ENCODE results near the gene TBC1D3D.
"Not testable (repeated sequence)": the region's sequence is repeated elsewhere in the genome, so short reads cannot be mapped to it uniquely, and the experiment has no call there.

The TBC1D3D gene

DNA sequence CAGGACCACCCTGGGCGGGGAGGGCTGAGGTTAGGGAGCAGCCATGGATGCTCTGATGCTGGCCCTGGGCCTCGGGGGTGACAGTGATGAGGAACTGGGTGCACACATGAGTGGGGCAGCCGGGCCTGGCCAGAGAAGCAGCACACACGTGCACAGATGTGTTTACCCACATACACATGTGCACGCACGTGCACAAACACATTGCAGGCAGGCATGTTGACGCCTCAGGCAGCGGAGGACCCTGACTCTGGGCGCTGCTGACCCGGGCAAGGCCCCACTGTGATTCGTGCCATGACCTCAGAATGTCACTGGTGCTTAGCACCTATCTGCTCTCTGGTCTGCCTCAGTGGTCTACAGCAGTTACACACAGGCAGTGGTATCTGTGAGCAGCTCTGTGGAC, at the start of gene TBC1D3D:
Gene TBC1D3D, plus strand, starts transcription at position 301 of the 400 bp plus-strand sequence. CDS start 1,585 bp downstream, outside the sequence.
- H2AFZ ChIP-seq (ENCODE audit: low read depth, low read length); H3K27ac ChIP-seq (ENCODE audit: low read length); DNase-seq; H3K36me3 ChIP-seq (ENCODE audit: insufficient read depth, low read length); H3K9ac ChIP-seq (ENCODE audit: low read depth, low read length); H3K4me1 ChIP-seq (ENCODE audit: insufficient read depth, low read length); ATAC-seq (ENCODE audit: insufficient read depth, low read depth); H3K27me3 ChIP-seq (ENCODE audit: insufficient read depth, low read length, poor library complexity); H3K79me2 ChIP-seq (ENCODE audit: insufficient read depth, low read length); H4K20me1 ChIP-seq (ENCODE audit: insufficient read depth, low read length); H3K4me3 ChIP-seq (ENCODE audit: low read depth in 1 of 2, low read length in 2 of 2); H3K9me3 ChIP-seq (ENCODE audit: insufficient read depth, low read length, severe bottlenecking); H3K4me2 ChIP-seq (ENCODE audit: insufficient read depth, low read length): not testable (repeated sequence)

GRCh38 chr17:37988960-37989359, 14.8 kb upstream of the TBC1D3D start, which contains the start of gene TBC1D3L:
Gene TBC1D3L (minus strand): TSS chr17:37989060. CDS start chr17:37987520, 1,540 bp downstream.
- H3K27ac ChIP-seq (ENCODE audit: low read length); H3K79me2 ChIP-seq (ENCODE audit: insufficient read depth, low read length); H3K4me1 ChIP-seq (ENCODE audit: insufficient read depth, low read length); H3K36me3 ChIP-seq (ENCODE audit: insufficient read depth, low read length); H3K9me3 ChIP-seq (ENCODE audit: insufficient read depth, low read length, severe bottlenecking); H3K4me3 ChIP-seq (ENCODE audit: low read depth in 1 of 2, low read length in 2 of 2); ATAC-seq (ENCODE audit: insufficient read depth, low read depth); H2AFZ ChIP-seq (ENCODE audit: low read depth, low read length); H3K9ac ChIP-seq (ENCODE audit: low read depth, low read length); H4K20me1 ChIP-seq (ENCODE audit: insufficient read depth, low read length); DNase-seq; H3K27me3 ChIP-seq (ENCODE audit: insufficient read depth, low read length, poor library complexity); H3K4me2 ChIP-seq (ENCODE audit: insufficient read depth, low read length): not testable (repeated sequence)

Data from DND-41 (cell line).